Measurements from ENCODE around the gene ACAT1.
A peak's percentile ranks its signal among the peaks of the same experiment; 100 is the strongest.
"Not testable (repeated sequence)": the region's sequence is repeated elsewhere in the genome, so short reads cannot be mapped to it uniquely, and the experiment has no call there.

Gene ACAT1

GRCh38 chr11:108121274-108122155 is at the start of gene ACAT1:
Gene ACAT1 (plus strand): TSS chr11:108121567. CDS start chr11:108121607, 40 bp downstream.
- DNase-seq, result peak; percentile 70

GRCh38 chr11:108084811-108085210 is 36.6 kb upstream of the ACAT1 start:
- no peak for DNase-seq

- no peak for DNase-seq
Measured at GRCh38 chr11:108085672-108086071, 35.7 kb upstream of the ACAT1 start.

GRCh38 chr11:108092134-108092533 is 29.2 kb upstream of the ACAT1 start:
- DNase-seq, result no peak

GRCh38 chr11:108093128-108093904 is 28.1 kb upstream of the ACAT1 start:
- no peak for DNase-seq

- DNase-seq, result no peak
Measured at GRCh38 chr11:108097179-108097578, 24.2 kb upstream of the ACAT1 start.

GRCh38 chr11:108101090-108101775 is 20.1 kb upstream of the ACAT1 start:
- no peak for DNase-seq

GRCh38 chr11:108111126-108111525 is 10.2 kb upstream of the ACAT1 start:
- no peak for DNase-seq

GRCh38 chr11:108112057-108112456 is 9.3 kb upstream of the ACAT1 start:
- DNase-seq, result no peak

GRCh38 chr11:108115500-108116140 is 5.7 kb upstream of the ACAT1 start:
- no peak for DNase-seq

- peak; percentile 3 for DNase-seq
Measured at GRCh38 chr11:108117746-108118371, 3.5 kb upstream of the ACAT1 start.

- DNase-seq, result not testable (repeated sequence)
Measured at GRCh38 chr11:108120936-108121273, 462 bp upstream of the ACAT1 start.

GRCh38 chr11:108122166-108122628 is 830 bp downstream of the ACAT1 start:
- DNase-seq, result no peak

GRCh38 chr11:108125096-108125495 is 3.7 kb downstream of the ACAT1 start:
- no peak for DNase-seq

- DNase-seq, result no peak
Measured at GRCh38 chr11:108128772-108129171, 7.4 kb downstream of the ACAT1 start.

GRCh38 chr11:108131993-108132392 is 10.6 kb downstream of the ACAT1 start:
- no peak for DNase-seq

GRCh38 chr11:108132993-108133538 is 11.7 kb downstream of the ACAT1 start:
- DNase-seq, result not testable (repeated sequence)

GRCh38 chr11:108135845-108136544 is 14.6 kb downstream of the ACAT1 start:
- no peak for DNase-seq

- DNase-seq, result no peak
Measured at GRCh38 chr11:108137212-108137611, 15.8 kb downstream of the ACAT1 start.

- DNase-seq, result no peak
Measured at GRCh38 chr11:108142304-108142703, 20.9 kb downstream of the ACAT1 start.

- no peak for DNase-seq
Measured at GRCh38 chr11:108144615-108145014, 23.2 kb downstream of the ACAT1 start.

Measured in NCI-H748 treated with DMSO at 0.1 percent for 48 hours (cell line).